HL-60 (cell line): Measurements from ENCODE around the gene C15orf61.

Experiments used
- DNase-seq, 2 experiments: peaks; one replicate each; pipeline ENCODE4 v3.0.0-alpha.2; 2010 to 2020; ENCODE audit warnings: low read depth in 1 of 2, low spot score in 1 of 2
- H3K27ac ChIP-seq: fragments of 250-450 bp; sonication (Bioruptor Pico); replicated peaks from 2 replicates; pipeline ENCODE4 v1.5.1; 2020; ENCODE audit warnings: mild to moderate bottlenecking, moderate library complexity
- H3K27me3 ChIP-seq: fragments of 250-450 bp; sonication (Bioruptor Pico); 2 replicates; pipeline ENCODE4 v1.5.1; 2021; ENCODE audit warnings: mild to moderate bottlenecking, moderate library complexity; ENCODE audit not compliant: insufficient read depth, poor library complexity, severe bottlenecking
- H3K4me3 ChIP-seq: replicated peaks from 2 replicates; pipeline ENCODE4 v1.5.1; 2011; ENCODE audit warnings: mild to moderate bottlenecking, control low read depth, low read length; ENCODE audit not compliant: insufficient read depth
- CTCF ChIP-seq: IDR thresholded peaks from one replicate; pipeline ENCODE4 v1.5.1; 2011; ENCODE audit warnings: low read length, control low read depth, inconsistent platforms; ENCODE audit not compliant: insufficient read depth
- GABPA ChIP-seq: IDR thresholded peaks from 2 replicates; pipeline ENCODE4 v1.6.1; 2012; ENCODE audit warnings: low read depth
- POLR2AphosphoS5 ChIP-seq: IDR thresholded peaks from 2 replicates; pipeline ENCODE4 v1.6.1; 2012; ENCODE audit warnings: low read depth
- REST ChIP-seq: IDR thresholded peaks from 2 replicates; pipeline ENCODE4 v1.6.1; 2012; ENCODE audit warnings: low read depth; ENCODE audit not compliant: insufficient replicate concordance
- SPI1 ChIP-seq: IDR thresholded peaks from 2 replicates; pipeline ENCODE4 v1.6.1; 2012; ENCODE audit warnings: low read depth, mild to moderate bottlenecking, borderline replicate concordance

The C15orf61 gene

GRCh38 chr15:67575039-67575502 is 54.1 kb downstream of the C15orf61 start:
- DNase-seq: peak in 1 of 2 experiments; percentile 57
- no peaks in the 10 kb centered on the region for H3K27me3 ChIP-seq

GRCh38 chr15:67578020-67578600 is 57.2 kb downstream of the C15orf61 start:
- TF ChIP-seq REST (no peak), GABPA (no peak)

More at GRCh38 chr15:67575039-67575502, 54.1 kb downstream of the C15orf61 start:
- no peak overlapping the region for H3K4me3 ChIP-seq
- H3K27ac ChIP-seq: no peak overlapping the region
- TF ChIP-seq CTCF (no peak), SPI1 (no peak), POLR2AphosphoS5 (no peak)

GRCh38 chr15:67579164-67579563 is 58.2 kb downstream of the C15orf61 start:
- no peak for TF ChIP-seq GABPA
- TF ChIP-seq SPI1: no peak
- TF ChIP-seq POLR2AphosphoS5: no peak
- no peak for TF ChIP-seq CTCF
- TF ChIP-seq REST: no peak
- DNase-seq: no peak
- no peaks in the 10 kb centered on the region for H3K27me3 ChIP-seq
- no peak overlapping the region for H3K27ac ChIP-seq
- no peak overlapping the region for H3K4me3 ChIP-seq

More at GRCh38 chr15:67578020-67578600, 57.2 kb downstream of the C15orf61 start:
- Histone ChIP-seq H3K27ac (no peak overlapping the region), H3K27me3 (no peaks in the 10 kb centered on the region), H3K4me3 (no peak overlapping the region)
- DNase-seq: no peak
